SU-DHL-6 (cell line): ENCODE results near the gene PLEKHG3.

Source experiments
- CTCF ChIP-seq: fragments of 200-600 bp; sonication (generic); IDR thresholded peaks from one replicate; pipeline ENCODE4 v1.5.1; 2017; ENCODE audit warnings: antibody characterized with exemption, mild to moderate bottlenecking, low read length, moderate library complexity; ENCODE audit not compliant: insufficient read depth, poor library complexity, severe bottlenecking
- EZH2phosphoT487 ChIP-seq: fragments of 200-600 bp; sonication (generic), shearing (Covaris generic); conservative IDR thresholded peaks from 2 replicates; pipeline ENCODE4 v1.6.1; 2018; ENCODE audit warnings: mild to moderate bottlenecking, antibody characterized with exemption, low read length, moderate library complexity, mixed read lengths

- TF ChIP-seq CTCF (no peak), EZH2phosphoT487 (no peak)
Measured at GRCh38 chr14:64720131-64720576, 15.9 kb downstream of the PLEKHG3 start.
